Measurements from ENCODE around the gene SH3BGRL2.

GRCh38 chr6:79589701-79590100 is 41.4 kb upstream of the SH3BGRL2 start:
- TF ChIP-seq CTCF (IDR thresholded peaks at IDR 0.05; ENCODE audit: borderline replicate concordance, extremely low read depth, low read length, poor library complexity, severe bottlenecking) (no peak), EZH2 (IDR thresholded peaks at IDR 0.05; ENCODE audit: borderline replicate concordance, low read depth, low read length, severe bottlenecking) (no peak)

Measured in DND-41 (cell line).